Cortex of kidney (tissue), 1 donor: ENCODE measurements around the gene MED9.
"Not testable (repeated sequence)": the region's sequence is repeated elsewhere in the genome, so short reads cannot be mapped to it uniquely, and the experiment has no call there.

Experiments used
- DNase-seq: peaks from one replicate; lab custom pipeline; 2025; lab: John Stamatoyannopoulos, UW

The MED9 gene

DNA sequence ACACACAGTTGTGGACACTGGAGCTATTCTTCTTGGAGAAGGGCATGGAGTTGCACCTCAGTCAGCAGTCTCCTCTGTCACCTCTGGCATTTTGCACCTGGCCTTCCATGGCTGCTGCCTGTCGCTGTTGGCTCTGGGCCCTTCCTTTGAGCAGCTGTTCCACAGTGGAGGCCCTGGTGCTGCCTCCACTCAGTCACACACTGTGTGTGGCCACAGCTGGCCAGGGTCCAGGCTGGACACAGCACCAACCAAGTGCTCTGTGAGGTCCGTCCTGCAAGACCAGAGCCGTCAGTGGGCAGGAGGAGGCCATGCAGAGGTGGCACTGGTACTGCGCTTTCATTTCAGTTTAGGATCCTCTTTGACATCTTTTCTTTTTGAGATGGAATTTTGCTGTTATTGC, 21.6 kb upstream of the MED9 start:
- DNase-seq = no peak

DNA sequence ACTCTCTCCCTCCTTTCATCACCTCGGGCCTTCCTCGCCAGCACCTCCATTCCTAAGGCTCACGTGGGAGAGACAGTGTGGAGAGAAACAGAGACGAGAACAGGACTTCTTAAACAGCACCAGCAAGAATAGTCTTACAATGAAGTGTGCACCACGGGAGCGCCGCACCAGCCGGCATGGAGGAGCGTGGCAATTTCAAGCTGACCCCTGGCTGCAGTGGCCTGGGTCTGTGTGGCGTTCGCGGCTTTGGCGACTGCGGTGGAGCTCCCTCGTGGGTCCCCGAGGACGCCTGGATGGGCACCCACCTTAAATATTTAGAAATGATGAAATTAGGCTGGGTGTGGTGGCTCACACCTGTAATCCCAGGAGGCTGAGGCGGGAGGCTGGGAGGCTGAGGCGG, 20.5 kb upstream of the MED9 start:
- no peak for DNase-seq

DNA sequence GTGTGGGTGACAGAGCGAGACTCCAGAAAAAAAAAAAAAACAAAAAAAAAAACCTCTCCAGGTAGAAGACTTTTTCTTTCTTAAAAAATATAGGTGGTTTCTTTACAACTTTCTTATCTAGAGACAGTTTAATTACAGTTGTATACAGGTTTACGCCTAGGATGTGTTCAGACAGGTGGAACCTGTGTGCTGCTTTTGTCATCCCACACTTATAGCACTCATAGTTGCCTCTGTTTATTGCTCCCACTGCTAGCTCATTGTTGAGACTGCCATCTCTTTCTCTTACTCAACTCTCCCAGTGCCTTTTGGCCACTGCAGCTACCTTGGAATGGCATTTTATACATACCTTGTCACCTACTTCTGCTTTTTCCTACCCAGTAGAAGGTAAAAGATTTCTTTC, 19.1 kb upstream of the MED9 start:
- DNase-seq = no peak

DNA sequence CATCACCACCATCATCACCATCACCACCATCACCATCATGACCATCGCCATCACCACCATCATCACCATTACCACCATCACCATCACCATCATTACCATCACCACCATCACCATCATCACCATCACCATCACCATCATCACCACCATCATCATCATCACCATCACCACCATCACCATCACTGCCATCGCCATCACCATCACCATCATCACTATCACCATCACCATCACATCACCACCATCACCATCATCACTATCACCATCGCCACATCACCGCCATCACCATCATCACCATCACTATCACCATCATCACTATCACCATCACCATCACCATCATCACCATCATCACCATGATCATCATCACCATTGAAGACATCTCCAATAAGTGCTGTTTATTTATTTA, 16.8 kb upstream of the MED9 start:
- DNase-seq = no peak

DNA sequence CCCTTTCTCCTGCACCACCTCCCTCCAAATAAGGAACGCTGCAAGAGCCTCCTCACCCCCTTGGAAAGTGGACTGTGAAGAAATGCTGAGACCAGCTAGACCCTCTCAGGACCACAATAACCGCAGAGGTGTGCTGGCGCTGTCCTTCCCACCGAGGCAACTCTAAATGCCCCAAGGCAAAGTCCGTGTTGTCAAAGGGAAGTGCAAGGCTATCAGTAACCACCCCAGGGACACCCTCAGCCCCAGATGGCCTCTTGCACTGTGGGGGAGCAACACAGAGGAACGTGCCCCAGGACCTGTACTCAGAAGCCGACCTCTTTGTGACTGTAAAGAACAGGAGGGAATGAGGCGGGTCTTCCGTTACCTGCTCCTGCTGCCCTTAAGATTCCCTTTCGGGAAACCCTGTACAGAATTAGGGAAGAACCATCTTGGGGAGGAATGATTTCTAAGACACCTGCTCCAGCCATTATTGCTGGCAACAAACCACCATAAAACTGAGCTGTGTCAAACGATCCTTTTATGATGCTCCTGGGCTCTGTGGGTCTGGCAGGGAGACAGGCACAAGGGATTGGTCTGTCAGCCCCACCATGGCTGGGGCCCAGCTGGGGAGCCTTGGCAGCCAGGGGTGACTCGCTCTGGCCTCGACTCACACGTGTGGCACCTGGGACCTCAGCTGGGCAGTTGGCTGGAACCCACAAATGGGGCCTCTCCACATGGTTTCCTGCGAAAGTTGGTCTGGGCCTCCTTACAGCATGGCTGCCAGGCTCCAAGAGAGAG, 14.6 kb upstream of the MED9 start:
- DNase-seq = no peak

DNA sequence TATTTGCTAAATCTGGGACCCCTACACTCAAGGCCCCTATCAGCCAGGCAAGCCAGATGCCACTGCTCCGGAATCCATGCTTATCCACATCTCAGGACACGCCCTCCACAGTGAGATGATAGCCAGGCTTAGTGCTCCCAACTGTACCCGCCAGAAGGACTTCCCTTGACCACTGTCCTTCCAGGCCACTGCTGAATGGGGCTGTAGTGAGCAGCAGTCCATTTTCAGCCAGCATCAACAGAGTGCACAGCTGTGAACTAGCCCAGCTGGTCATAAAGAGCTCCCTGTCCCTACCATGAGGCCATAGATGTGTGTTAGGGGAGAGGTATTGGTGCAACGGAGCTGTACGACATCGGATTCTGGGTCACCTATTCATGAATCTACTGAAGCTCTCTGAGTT, 13.0 kb upstream of the MED9 start:
- DNase-seq = no peak

DNA sequence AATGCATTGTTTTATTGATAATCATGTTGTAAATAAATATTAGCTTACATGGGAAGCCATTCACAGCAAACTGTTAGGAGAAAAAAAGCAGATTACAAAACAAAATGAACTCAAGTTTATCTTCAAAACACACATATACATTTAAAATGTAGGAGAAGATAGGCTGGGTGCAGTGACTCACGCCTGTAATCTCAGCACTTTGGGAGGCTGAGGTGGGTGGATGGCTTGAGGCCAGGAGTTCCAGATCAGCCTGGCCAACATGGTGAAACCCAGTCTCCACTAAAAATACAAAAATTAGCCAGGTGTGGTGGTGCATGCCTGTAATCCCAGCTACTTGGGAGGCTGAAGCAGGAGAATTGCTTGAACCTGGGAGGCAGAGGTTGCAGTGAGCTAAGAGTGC, 10.9 kb upstream of the MED9 start:
- DNase-seq = not testable (repeated sequence)

DNA sequence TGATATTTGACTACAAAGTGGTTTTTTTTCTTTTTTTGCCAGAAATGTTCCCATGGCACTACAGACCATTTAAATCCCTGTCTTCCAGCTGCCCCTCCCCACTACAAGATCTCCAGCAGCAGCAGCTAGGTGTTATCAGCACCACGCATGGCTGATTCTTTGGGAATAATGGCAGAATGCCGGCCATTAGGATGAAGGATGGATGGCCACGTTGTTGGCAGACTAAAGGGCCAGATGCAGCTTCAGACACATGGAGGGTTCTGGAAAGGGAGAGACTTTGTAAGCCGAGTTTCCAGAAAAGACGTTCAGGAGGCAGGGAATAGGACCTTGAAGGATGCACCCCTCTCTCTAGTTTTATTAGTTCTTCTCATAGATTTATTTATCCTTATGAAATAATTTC, 10.3 kb upstream of the MED9 start:
- DNase-seq = no peak

DNA sequence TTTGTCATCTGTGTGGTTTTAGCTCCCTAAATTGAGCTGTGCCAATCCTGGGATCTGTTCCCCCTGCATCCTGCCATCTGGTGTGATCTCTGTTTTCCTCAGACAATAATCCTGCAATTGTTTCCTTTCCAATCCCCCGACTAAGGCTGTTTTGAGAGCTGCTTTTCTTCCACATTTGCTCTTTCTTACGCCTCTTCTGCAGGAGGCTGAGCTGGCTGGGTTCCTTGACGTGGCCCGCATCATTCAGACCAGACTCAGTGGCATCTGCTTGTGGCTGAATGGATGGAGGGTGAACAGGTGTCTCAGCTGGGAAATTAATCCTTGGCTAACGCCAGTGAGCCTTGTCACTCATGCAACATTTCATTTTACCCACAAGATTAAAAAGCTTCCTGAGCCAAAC, 9.8 kb upstream of the MED9 start:
- DNase-seq = no peak

DNA sequence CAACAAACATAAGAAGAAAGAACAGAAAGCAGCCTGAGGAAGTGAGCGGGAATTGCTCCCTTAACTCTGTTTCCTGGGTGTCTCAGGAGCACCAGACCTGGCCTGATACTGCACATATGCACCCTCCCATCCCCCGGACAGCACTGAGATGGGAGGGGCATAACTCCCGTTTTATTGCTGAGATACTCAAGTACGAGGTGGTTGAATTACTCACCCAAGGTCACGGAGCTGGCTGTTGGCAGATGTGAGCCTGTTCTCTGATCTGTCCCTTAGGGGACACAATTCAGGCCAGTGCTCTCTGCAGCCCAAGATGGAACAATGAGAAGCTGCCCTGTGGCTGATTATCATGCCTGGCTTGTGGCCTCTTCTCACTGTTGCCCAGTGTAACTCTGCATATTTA, 9.1 kb upstream of the MED9 start:
- DNase-seq = no peak

DNA sequence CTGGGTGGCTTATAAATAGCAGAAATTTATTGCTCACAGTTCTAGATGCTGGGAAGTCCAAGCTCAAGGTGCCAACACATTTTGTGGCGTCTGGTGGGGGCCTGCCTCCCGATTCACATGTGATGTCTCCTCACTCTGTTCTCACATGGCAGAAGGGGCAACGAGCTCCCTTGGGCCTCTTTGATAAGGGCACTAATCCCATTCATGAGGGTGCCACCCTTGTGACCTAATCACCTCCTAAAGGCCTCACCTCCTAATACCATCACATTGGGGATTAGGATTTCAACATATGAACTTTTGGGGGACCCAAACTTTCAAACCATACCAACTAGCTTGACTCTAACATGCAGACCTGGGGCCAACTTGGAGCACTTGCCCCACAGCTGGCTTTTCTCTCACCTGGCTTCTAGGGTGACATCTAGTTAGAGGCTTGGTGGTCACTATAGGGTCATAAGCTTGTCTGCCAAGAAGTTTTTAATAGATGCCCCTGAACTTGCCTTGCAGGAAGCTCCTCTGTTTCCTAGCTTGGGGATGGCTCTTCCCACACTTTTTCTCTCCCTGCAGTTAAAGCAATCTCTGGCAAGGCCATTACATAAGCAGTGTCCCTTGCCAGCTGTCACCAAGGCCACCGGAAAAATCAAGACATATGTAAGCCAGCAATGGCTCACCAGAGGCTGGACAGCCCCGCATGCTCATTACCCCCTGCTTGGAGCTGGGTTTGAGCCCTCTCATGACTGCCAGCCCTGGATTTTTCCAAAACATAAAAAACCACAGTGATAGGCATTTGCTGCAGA, 8.4 kb upstream of the MED9 start:
- no peak for DNase-seq

DNA sequence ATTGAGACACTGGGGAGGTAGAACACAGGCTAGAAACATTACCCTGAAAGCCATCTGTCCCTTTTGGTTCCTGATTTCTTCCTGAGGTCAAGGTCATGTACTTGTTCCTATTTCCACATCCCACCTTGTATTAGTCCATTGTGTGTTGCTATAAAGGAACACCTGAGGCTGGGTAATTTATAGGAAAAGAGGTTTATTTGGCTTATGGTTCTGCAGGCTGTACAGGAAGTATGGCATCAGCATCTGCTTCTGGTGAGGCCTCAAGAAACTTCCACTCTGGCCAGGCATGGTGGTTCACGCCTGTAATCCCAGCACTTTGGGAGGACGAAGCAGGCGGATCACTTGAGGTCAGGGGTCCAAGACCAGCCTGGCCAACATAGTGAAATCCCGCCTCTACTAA, 7.4 kb upstream of the MED9 start:
- DNase-seq = no peak

DNA sequence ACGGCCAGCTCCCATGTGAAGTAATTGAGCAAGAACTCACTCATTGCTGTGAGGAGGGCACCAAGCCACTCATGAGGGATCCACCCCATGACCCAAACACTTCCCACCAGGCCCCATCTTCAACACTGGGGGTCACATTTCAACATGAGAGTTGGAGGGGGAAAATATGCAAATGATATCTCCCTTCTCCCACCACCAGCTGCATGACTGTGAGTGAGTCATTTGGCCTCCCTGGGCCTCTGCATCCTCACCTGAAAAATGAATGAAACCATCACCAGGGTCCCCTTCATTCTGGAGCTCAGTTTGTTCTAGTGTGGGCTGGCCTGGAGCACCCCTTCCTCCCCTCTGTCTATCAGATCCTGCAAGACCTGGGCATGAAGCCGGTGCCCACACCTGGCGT, 6.8 kb upstream of the MED9 start:
- no peak for DNase-seq

DNA sequence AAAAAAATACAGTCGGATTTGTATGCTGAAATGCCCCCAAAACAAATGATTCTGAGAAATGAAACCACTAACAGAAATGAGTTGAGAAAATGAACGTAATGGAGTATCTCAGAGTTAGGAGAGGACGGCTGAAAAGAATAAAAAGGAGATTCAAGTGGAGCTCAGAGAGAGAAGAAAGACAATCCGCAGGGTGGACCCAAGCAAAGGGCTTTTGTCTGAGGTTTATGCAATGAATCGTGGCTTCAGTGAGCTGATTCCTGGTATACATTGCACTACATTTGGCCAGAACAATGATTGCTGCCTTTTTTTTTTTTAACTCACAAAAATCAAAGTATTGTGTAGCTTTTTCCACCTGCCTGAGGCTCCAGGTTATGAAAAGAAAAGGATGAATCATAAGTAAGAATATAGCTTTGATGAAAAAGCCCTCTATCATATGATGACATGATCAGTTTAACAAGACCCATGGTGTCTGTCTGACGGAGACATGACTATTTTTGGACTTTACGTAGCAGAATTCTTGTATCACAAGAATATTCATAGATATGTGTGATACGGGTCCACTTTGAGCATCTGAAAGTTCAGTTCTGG, 4.4 kb upstream of the MED9 start:
- DNase-seq = no peak

DNA sequence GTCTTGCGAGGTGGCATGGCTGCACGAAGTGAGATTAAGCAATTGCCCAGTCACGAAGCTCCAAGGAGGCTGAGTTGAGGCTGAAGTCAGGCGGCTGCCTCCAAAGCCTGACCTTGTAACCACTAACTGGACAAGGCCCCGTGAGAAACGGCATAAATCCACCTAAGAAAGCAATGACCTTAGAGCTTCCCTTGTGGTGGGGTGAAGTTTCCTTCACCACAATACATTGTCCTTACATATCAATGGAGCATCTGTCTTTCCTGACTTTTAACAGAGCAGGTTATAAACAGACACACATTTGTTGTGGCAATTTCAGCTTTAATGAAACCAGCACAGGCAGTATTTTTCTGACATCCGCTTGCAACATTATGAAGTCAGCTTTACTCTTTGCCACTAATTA, 2.5 kb upstream of the MED9 start:
- DNase-seq = no peak

DNA sequence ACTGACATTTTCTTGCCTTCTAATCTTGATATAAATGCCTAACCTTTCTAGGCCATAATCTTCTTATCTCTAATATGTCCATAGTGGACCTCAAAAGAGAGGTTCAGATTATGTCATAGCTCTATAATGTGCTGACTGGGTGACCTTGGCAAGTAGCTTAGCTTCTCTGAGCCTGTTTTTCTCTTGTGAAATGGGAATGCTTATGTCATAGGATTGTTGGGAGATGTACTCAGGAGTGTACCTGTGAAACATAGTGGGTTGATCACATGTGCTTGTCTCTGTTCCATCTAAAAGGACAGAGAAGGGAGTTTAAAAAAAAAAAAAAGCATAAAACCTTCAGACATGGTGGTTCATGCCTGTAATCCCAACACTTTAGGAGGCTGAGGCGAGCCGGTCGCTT, 2.4 kb downstream of the MED9 start:
- no peak for DNase-seq

DNA sequence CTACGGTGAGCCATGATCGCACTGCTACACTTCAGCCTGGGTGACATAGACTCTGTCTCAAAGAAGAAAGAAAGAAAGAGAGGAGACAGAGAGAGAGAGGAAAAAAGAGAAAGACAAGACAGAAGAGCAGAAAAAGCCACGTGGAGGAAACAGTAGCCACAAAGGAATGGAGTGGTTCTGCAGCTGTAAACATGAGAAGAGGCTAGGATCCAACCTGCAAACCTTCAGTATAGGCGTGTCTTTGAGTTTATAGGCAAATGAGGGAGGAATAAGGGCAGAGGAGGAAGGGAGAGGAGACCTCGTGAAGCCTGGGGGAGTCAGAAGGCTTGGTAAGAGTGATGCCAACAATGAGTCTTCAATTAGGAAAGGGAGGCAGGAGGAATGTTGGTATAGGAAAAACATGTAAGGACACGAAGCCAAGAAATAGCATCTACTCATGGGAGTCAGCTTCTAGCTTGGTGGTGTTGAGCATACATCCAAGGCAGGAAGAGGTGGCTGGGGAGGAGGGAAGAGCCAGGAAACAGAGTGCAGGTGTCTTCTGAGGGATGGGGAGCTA, 3.9 kb downstream of the MED9 start:
- DNase-seq = no peak

DNA sequence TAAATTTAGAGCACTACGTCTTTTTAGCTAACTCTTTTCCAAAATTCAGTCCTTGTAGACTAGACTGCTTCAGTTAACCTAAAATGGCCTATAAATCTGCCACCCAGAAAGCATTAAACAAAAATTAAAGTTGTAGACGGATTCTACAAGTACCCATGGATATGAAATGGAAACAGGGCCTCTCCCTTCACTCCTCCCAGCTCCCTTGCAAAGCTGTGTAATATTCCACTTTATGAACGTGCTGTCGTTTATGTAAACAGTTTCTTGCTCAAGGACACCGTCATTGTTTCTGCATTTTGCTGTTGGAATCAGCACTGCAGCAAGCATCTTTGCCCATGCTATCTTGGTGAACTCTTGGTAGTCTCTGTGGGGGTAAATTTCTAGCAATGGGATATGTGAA, 5.1 kb downstream of the MED9 start:
- DNase-seq = no peak

DNA sequence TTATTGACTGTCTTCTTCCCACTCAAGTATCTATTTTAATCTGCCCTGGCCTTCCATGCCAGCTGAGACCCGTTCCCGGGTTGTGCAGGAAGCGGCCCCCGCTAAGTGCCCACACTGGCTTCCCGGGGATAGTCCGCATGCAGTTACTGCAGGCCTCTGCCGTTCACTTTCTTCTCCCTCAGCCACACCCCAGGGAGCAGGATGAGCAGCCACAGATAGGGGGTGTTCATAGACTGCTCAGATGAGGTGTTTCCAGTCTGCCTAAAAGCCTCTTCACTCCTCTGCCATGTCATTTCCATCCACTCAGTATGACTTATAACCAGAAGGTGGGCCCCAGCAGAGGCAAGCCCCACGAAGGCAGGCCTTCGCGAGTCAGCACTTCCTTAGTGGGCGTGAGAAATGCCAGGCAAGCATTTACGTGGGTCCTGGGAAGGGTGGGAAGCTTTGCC, 7.7 kb downstream of the MED9 start:
- DNase-seq = no peak

DNA sequence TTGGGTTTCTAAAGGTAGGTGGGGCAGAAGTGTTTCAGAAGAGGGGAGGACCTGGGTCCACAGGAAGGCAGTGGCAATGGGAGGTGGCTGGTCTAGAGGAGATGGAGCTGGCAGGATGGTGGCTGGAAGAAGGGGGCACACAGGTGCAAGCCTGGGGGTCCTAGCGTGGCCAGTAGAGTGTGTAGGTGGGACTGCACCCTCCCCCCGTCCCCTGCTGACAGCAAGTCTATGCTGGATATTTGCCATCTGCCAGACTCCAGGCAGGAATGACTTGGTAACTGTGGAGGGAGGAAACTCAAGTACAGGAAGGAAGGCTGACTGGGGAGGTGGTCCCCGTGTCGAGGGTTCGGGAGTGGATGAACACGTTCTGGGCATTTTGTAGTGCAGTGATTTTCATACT, 8.6 kb downstream of the MED9 start:
- no peak for DNase-seq

DNA sequence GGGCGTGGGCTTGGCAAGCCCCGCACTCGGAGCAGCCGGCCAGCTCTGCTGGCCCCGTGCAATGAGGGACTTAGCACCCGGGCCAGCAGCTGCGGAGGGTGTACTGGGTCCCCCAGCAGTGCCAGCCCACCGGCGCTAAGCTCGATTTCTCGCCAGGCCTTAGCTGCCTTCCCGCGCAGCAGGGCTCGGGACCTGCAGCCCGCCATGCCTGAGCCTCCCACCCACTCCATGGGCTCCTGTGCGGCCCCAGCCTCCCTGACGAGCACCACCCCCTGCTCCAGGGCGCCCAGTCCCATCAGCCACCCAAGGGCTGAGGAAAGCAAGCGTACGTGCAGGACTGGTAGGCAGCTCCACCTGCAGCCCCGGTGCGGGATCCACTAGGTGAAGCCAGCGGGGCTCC, 9.6 kb downstream of the MED9 start:
- not testable (repeated sequence) for DNase-seq

DNA sequence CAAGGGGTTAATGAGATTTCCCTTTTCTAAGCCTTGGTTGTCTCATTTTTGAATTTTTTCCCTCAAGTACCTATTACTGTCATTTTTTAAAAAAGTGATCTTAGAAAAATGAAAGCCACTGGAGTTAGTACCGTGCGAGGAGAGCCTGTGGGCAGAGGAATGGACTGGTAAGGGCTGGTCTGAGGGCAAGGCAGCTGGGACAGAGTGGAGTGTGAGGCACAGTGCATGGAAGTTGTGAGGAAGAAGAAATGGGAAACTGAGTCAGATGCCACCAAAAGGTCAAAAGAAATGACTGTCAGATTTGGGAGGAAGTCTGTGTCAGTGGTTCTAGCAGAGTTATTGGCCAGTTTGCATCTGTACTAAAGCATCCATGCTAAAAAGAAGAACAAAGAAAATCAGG, 11.2 kb downstream of the MED9 start:
- DNase-seq = no peak

DNA sequence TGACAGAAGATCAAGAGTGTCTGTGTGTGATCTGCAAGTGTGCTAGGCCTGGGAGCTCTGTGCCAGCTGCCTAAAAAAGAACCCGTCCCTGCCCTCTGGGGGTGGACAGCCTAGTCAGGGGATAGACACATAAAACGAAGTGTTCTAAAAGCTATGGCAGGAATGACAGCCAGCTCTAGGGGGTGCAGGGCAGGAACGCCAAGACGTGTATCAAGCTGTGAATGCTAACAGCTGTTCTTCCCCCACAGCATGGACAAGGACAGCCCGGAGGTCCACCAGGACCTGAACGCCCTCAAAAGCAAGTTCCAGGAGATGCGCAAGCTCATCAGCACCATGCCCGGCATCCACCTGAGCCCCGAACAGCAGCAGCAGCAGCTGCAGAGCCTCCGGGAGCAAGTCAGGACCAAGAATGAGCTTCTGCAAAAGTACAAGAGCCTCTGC, 14.3 kb downstream of the MED9 start:
- DNase-seq = no peak
